Psoas muscle (tissue), 8 donors: ENCODE results near the gene SH3BGRL2. TPM values are rescaled to one million over a fixed set of nuclear protein-coding genes. Genes with fewer than 3 reads are reported as not detected.

Experiments used
- ATAC-seq, 4 donors: fragments of 200-7000 bp; cut with Tn5 transposase; one replicate each; pipeline ENCODE4 v1.9.1; 2020; ENCODE audit warnings: moderate library complexity in 3 of 4, mild to moderate bottlenecking in 2 of 4
- DNase-seq, 2 donors: peaks; one replicate each; pipeline ENCODE4 v3.0.0-alpha.2; 2020
- H3K27ac ChIP-seq: fragments of 200-600 bp; one replicate; pipeline ENCODE4 v1.8.0; 2022
- H3K27me3 ChIP-seq, 3 donors: fragments of 200-600 bp in 1 of 3; one replicate each; pipeline versions ENCODE4 v1.6.1 to v1.8.0; 2013 to 2022; ENCODE audit warnings: low read length in 2 of 3, mild to moderate bottlenecking in 2 of 3, moderate library complexity in 1 of 3; ENCODE audit not compliant: insufficient read depth in 3 of 3
- H3K36me3 ChIP-seq, 2 donors: fragments of 200-600 bp in 1 of 2; one replicate each; pipeline versions ENCODE4 v1.6.1 to v1.8.0; 2013 to 2022; ENCODE audit warnings: low read depth in 1 of 2, mild to moderate bottlenecking in 1 of 2, moderate library complexity in 1 of 2; ENCODE audit not compliant: insufficient read depth in 1 of 2
- H3K4me1 ChIP-seq: fragments of 200-600 bp; one replicate; pipeline ENCODE4 v1.8.0; 2022
- H3K4me3 ChIP-seq: fragments of 200-600 bp; one replicate; pipeline ENCODE4 v1.8.0; 2022; ENCODE audit warnings: mild to moderate bottlenecking
- H3K9me3 ChIP-seq: fragments of 200-600 bp; one replicate; pipeline ENCODE4 v1.8.0; 2022
- CTCF ChIP-seq: fragments of 200-600 bp; IDR thresholded peaks from one replicate; pipeline ENCODE4 v1.8.0; 2022; ENCODE audit warnings: antibody characterized with exemption
- WGBS, 3 donors: extraction: QIAGEN DNeasy Blood & Tissue Kit; methylation state at CpG; one replicate each; pipeline versions ENCODE4 v1.1.6 to v1.1.7; 2013; 5-methylcytosine and 5-hydroxymethylcytosine counted together
- intact Hi-C, 2 donors: fragments of 100-400 bp; cut with DNase I; formaldehyde crosslinking; loops; one replicate each; pipeline versions ENCODE4 v1.11.0 to v1.14.2; 2022
- polyA plus RNA-seq, 3 donors: library from polyadenylated mRNA; stranded (reverse); fragments of 200-250 nt; gene quantifications; one replicate each; pipeline ENCODE4 v1.2.3, GENCODE V29; 2013
- total RNA-seq, 4 donors: library from RNA; stranded (reverse); fragmentation: NEBNext Ultra II Directional in 2 of 4; extraction: Animal tissue kit (Norgen Biotek cat#: 25700) in 2 of 4; gene quantifications; one replicate each; pipeline versions ENCODE4 v1.2.1 to v1.2.4, GENCODE V29; 2021 to 2023
- donor health status: healthy with polysubstance abuse.
- donor health status: DM: no; HTN: no; CAD: no; lungs with moderate emphysema.
- donor health status: Bipolar disorder and iron deficiency.
- donor health status: healthy.
- donor health status: DM: yes; HTN: yes; CAD: no.
- donor health status: DM: no; HTN: no; CAD: no.
- donor health status: DM: no; HTN: no; CAD: no.
- donor health status: DM: yes; HTN: yes; CAD: no.

SH3BGRL2 gene
- total and polyA plus RNA-seq, 7 donors = 3.5 to 9.7 (median 4.3) TPM

GRCh38 chr6:79597155-79597554 lies 34.0 kb upstream of the SH3BGRL2 start:
- TF ChIP-seq CTCF = no peak
- Histone ChIP-seq H3K9me3 (no peaks in the 10 kb centered on the region), H3K4me1 (no peaks in the 10 kb centered on the region), H3K4me3 (no peak overlapping the region), H3K36me3 (no peaks in the 10 kb centered on the region), H3K27me3 (no peaks in the 10 kb centered on the region), H3K27ac (no peak overlapping the region)
- DNase-seq (no peak), ATAC-seq (no peak)
- intact Hi-C loops = no loop called here
- 92 to 96% (median 94%) methylated on average over 2 of the region's 2 CpGs for WGBS, 3 donors

GRCh38 chr6:79598012-79598411 lies 33.1 kb upstream of the SH3BGRL2 start:
- intact Hi-C loops = no loop called here
- no peak for TF ChIP-seq CTCF
- no peak for ATAC-seq

GRCh38 chr6:79599725-79600259 lies 31.3 kb upstream of the SH3BGRL2 start:
- ATAC-seq (no peak), DNase-seq (no peak)
- no peak overlapping the region for H3K4me3 ChIP-seq
- intact Hi-C loops = no loop called here
- TF ChIP-seq CTCF = no peak
- no peak overlapping the region for H3K27ac ChIP-seq
- H3K9me3 ChIP-seq = no peaks in the 10 kb centered on the region
- no peaks in the 10 kb centered on the region for H3K27me3 ChIP-seq
- H3K4me1 ChIP-seq = no peaks in the 10 kb centered on the region
- H3K36me3 ChIP-seq = no peaks in the 10 kb centered on the region
- whole genome bisulfite sequencing, 3 donors = 86 to 96% (median 90%) methylated on average over 5 of the region's 5 CpGs

More at GRCh38 chr6:79598012-79598411, 33.1 kb upstream of the SH3BGRL2 start:
- Histone ChIP-seq H3K27ac (no peak overlapping the region), H3K27me3 (no peaks in the 10 kb centered on the region), H3K9me3 (no peaks in the 10 kb centered on the region), H3K36me3 (no peaks in the 10 kb centered on the region), H3K4me1 (no peaks in the 10 kb centered on the region), H3K4me3 (no peak overlapping the region)
- WGBS, 3 donors = 86 to 91% (median 88%) methylated on average over 4 of the region's 4 CpGs
- DNase-seq = no peak

- Histone ChIP-seq H3K27me3 (no peaks in the 10 kb centered on the region), H3K27ac (no peak overlapping the region), H3K4me3 (no peak overlapping the region), H3K4me1 (no peaks in the 10 kb centered on the region), H3K36me3 (no peaks in the 10 kb centered on the region), H3K9me3 (no peaks in the 10 kb centered on the region)
- DNase-seq = no peak
- 86 to 90% (median 87%) methylated on average over 3 of the region's 3 CpGs for WGBS, 3 donors
- no peak for TF ChIP-seq CTCF
- intact Hi-C loops = no loop called here
- ATAC-seq = no peak
Measured at GRCh38 chr6:79600313-79600712, 30.8 kb upstream of the SH3BGRL2 start.
